GM12891 (cell line): ENCODE results near the gene ZFHX2.

Experiments used
- PAX5 ChIP-seq: IDR thresholded peaks from 2 replicates; pipeline ENCODE4 v1.6.1; 2011; ENCODE audit warnings: low read length, moderate library complexity, mild to moderate bottlenecking; ENCODE audit not compliant: insufficient read depth, severe bottlenecking
- POLR2A ChIP-seq: IDR thresholded peaks from 2 replicates; pipeline ENCODE4 v1.6.1; 2011; ENCODE audit warnings: low read depth, low read length, control low read depth
- POLR2AphosphoS5 ChIP-seq: IDR thresholded peaks from 2 replicates; pipeline ENCODE4 v1.6.1; 2011; ENCODE audit warnings: low read depth, low read length, control low read depth
- POU2F2 ChIP-seq: IDR thresholded peaks from 2 replicates; pipeline ENCODE4 v1.6.1; 2011; ENCODE audit warnings: low read depth, mild to moderate bottlenecking, control low read depth, low read length, moderate library complexity
- TAF1 ChIP-seq: IDR thresholded peaks from 2 replicates; pipeline ENCODE4 v1.6.1; 2011; ENCODE audit warnings: low read depth, low read length, control low read depth

- TF ChIP-seq TAF1 (no peak), POLR2AphosphoS5 (no peak), POLR2A (no peak), POU2F2 (no peak), PAX5 (no peak)
Observed at GRCh38 chr14:23522643-23523198, 28.8 kb downstream of the ZFHX2 start.
